ENCODE data around the gene LZIC.

Gene LZIC

GRCh38 chr1:9889411-9889810 is 53.8 kb downstream of the LZIC start:
- TF ChIP-seq CTCF (IDR thresholded peaks at IDR 0.05), result no peak
- Histone ChIP-seq H3K4me3 (ENCODE audit: low read depth in 1 of 2, low read length in 1 of 2) (no peak overlapping the region), H3K27ac (peak overlapping the region; percentile 73), H3K9me3 (no peaks in the 10 kb centered on the region), H3K4me1 (ENCODE audit: control insufficient read depth in 1 of 2, insufficient read depth in 1 of 2, low read depth in 1 of 2, low read length in 1 of 2) (peaks cover 34 to 37% of the 10 kb centered on the region in 2 experiments), H3K36me3 (peaks cover 17% of the 10 kb centered on the region), H3K27me3 (no peaks in the 10 kb centered on the region)

- TF ChIP-seq CTCF (IDR thresholded peaks at IDR 0.05), result no peak
- H3K27ac ChIP-seq, result peak overlapping the region; percentile 73
- H3K4me3 ChIP-seq (ENCODE audit: low read depth in 1 of 2, low read length in 1 of 2), result no peak overlapping the region
These were observed 54.3 kb downstream of the LZIC start for GRCh38 chr1:9888886-9889285.

GRCh38 chr1:9887070-9887469 is 56.1 kb downstream of the LZIC start:
- Histone ChIP-seq H3K27me3 (no peaks in the 10 kb centered on the region), H3K4me3 (ENCODE audit: low read depth in 1 of 2, low read length in 1 of 2) (no peak overlapping the region), H3K27ac (no peak overlapping the region), H3K36me3 (peaks cover 29% of the 10 kb centered on the region), H3K4me1 (ENCODE audit: control insufficient read depth in 1 of 2, insufficient read depth in 1 of 2, low read depth in 1 of 2, low read length in 1 of 2) (peaks cover 15 to 22% of the 10 kb centered on the region in 2 experiments), H3K9me3 (no peaks in the 10 kb centered on the region)
- no peak for TF ChIP-seq CTCF (IDR thresholded peaks at IDR 0.05)

More at GRCh38 chr1:9888886-9889285, 54.3 kb downstream of the LZIC start:
- H3K9me3 ChIP-seq, result no peaks in the 10 kb centered on the region
- H3K27me3 ChIP-seq, result no peaks in the 10 kb centered on the region
- H3K4me1 ChIP-seq (ENCODE audit: control insufficient read depth in 1 of 2, insufficient read depth in 1 of 2, low read depth in 1 of 2, low read length in 1 of 2), result peaks cover 32 to 37% of the 10 kb centered on the region in 2 experiments
- H3K36me3 ChIP-seq, result peaks cover 17% of the 10 kb centered on the region

- Histone ChIP-seq H3K27me3 (no peaks in the 10 kb centered on the region), H3K36me3 (peaks cover 29% of the 10 kb centered on the region), H3K27ac (no peak overlapping the region), H3K9me3 (no peaks in the 10 kb centered on the region), H3K4me1 (ENCODE audit: control insufficient read depth in 1 of 2, insufficient read depth in 1 of 2, low read depth in 1 of 2, low read length in 1 of 2) (peaks cover 15 to 22% of the 10 kb centered on the region in 2 experiments), H3K4me3 (ENCODE audit: low read depth in 1 of 2, low read length in 1 of 2) (no peak overlapping the region)
- no peak for TF ChIP-seq CTCF (IDR thresholded peaks at IDR 0.05)
These were observed 57.0 kb downstream of the LZIC start for GRCh38 chr1:9886092-9886742.

- no peak for TF ChIP-seq CTCF (IDR thresholded peaks at IDR 0.05)
- Histone ChIP-seq H3K4me3 (ENCODE audit: low read depth in 1 of 2, low read length in 1 of 2) (no peak overlapping the region), H3K4me1 (ENCODE audit: control insufficient read depth in 1 of 2, insufficient read depth in 1 of 2, low read depth in 1 of 2, low read length in 1 of 2) (peaks cover 10 to 13% of the 10 kb centered on the region in 2 experiments), H3K27me3 (no peaks in the 10 kb centered on the region), H3K36me3 (peaks cover 29% of the 10 kb centered on the region), H3K9me3 (no peaks in the 10 kb centered on the region), H3K27ac (no peak overlapping the region)
These were observed 58.4 kb downstream of the LZIC start for GRCh38 chr1:9884805-9885204.
